Measurements from ENCODE around the gene NCK2. TPM values are rescaled to one million over a fixed set of nuclear protein-coding genes. Genes with fewer than 3 reads are reported as not detected.

The NCK2 gene
- total RNA-seq, 1 experiment from 2014 or later: 51.3 TPM

GRCh38 chr2:105789745-105790460, 45.2 kb downstream of the NCK2 start:
- peak; percentile 84 for DNase-seq (ENCODE audit: low read depth)

GRCh38 chr2:105790461-105791149, 45.9 kb downstream of the NCK2 start:
- DNase-seq (ENCODE audit: low read depth): no peak

- no peak for DNase-seq (ENCODE audit: low read depth)
These were observed 46.5 kb downstream of the NCK2 start for GRCh38 chr2:105791229-105791628.

GRCh38 chr2:105792561-105792960, 47.8 kb downstream of the NCK2 start:
- DNase-seq (ENCODE audit: low read depth): no peak

GRCh38 chr2:105793196-105793975, 48.7 kb downstream of the NCK2 start:
- DNase-seq (ENCODE audit: low read depth): no peak

GRCh38 chr2:105794926-105795574, 50.3 kb downstream of the NCK2 start:
- DNase-seq (ENCODE audit: low read depth): no peak

GRCh38 chr2:105795575-105795934, 50.8 kb downstream of the NCK2 start:
- DNase-seq (ENCODE audit: low read depth): no peak

GRCh38 chr2:105796131-105796638, 51.5 kb downstream of the NCK2 start:
- DNase-seq (ENCODE audit: low read depth): no peak

- no peak for DNase-seq (ENCODE audit: low read depth)
These were observed 52.1 kb downstream of the NCK2 start for GRCh38 chr2:105796791-105797190.

GRCh38 chr2:105797298-105797819, 52.6 kb downstream of the NCK2 start:
- DNase-seq (ENCODE audit: low read depth): peak; percentile 19

- DNase-seq (ENCODE audit: low read depth): no peak
These were observed 53.9 kb downstream of the NCK2 start for GRCh38 chr2:105798595-105798994.

- DNase-seq (ENCODE audit: low read depth): no peak
These were observed 55.5 kb downstream of the NCK2 start for GRCh38 chr2:105800036-105800713.

GRCh38 chr2:105800953-105801635, 56.4 kb downstream of the NCK2 start:
- no peak for DNase-seq (ENCODE audit: low read depth)

- no peak for DNase-seq (ENCODE audit: low read depth)
These were observed 57.2 kb downstream of the NCK2 start for GRCh38 chr2:105801961-105802360.

- DNase-seq (ENCODE audit: low read depth): no peak
These were observed 57.9 kb downstream of the NCK2 start for GRCh38 chr2:105802587-105802986.

- no peak for DNase-seq (ENCODE audit: low read depth)
These were observed 58.6 kb downstream of the NCK2 start for GRCh38 chr2:105803337-105803736.

- DNase-seq (ENCODE audit: low read depth): no peak
These were observed 59.1 kb downstream of the NCK2 start for GRCh38 chr2:105803773-105804172.

- no peak for DNase-seq (ENCODE audit: low read depth)
These were observed 59.6 kb downstream of the NCK2 start for GRCh38 chr2:105804266-105804665.

GRCh38 chr2:105806996-105807395, 62.3 kb downstream of the NCK2 start:
- no peak for DNase-seq (ENCODE audit: low read depth)
